Stimulated activated CD4-positive, alpha-beta T cell treated with anti-CD3 and anti-CD28 coated beads, Interleukin-15, amount 100 ng/mL, for 1 hour (primary cell): ENCODE measurements around the gene BATF3.
A peak's percentile ranks its signal among the peaks of the same experiment; 100 is the strongest.

ENCODE experiments used
- DNase-seq, 2 donors: peaks; one replicate each; pipeline ENCODE4 v3.0.0-alpha.2; 2020; ENCODE audit warnings: low read depth in 1 of 2, low spot score in 1 of 2

BATF3 gene

GRCh38 chr1:212685429-212685828 lies 14.2 kb downstream of the BATF3 start:
- no peak for DNase-seq

- no peak for DNase-seq
These were observed 15.0 kb downstream of the BATF3 start for GRCh38 chr1:212684521-212685090.

- DNase-seq, result no peak
These were observed 15.6 kb downstream of the BATF3 start for GRCh38 chr1:212684076-212684475.

- no peak for DNase-seq
These were observed 16.3 kb downstream of the BATF3 start for GRCh38 chr1:212683357-212683722.

GRCh38 chr1:212680680-212681389 lies 18.8 kb downstream of the BATF3 start:
- DNase-seq, result no peak

- DNase-seq, result no peak
These were observed 20.9 kb downstream of the BATF3 start for GRCh38 chr1:212678456-212679410.

GRCh38 chr1:212677573-212677972 lies 22.1 kb downstream of the BATF3 start:
- no peak for DNase-seq

- DNase-seq, result no peak
These were observed 22.5 kb downstream of the BATF3 start for GRCh38 chr1:212677136-212677535.

GRCh38 chr1:212675675-212676074 lies 24.0 kb downstream of the BATF3 start:
- DNase-seq, result no peak

- no peak for DNase-seq
These were observed 24.8 kb downstream of the BATF3 start for GRCh38 chr1:212674872-212675271.

GRCh38 chr1:212671342-212672031 lies 28.2 kb downstream of the BATF3 start:
- DNase-seq, result no peak

- no peak for DNase-seq
These were observed 28.8 kb downstream of the BATF3 start for GRCh38 chr1:212670882-212671281.

- DNase-seq, result no peak
These were observed 29.3 kb downstream of the BATF3 start for GRCh38 chr1:212670301-212670700.

GRCh38 chr1:212669600-212669999 lies 30.0 kb downstream of the BATF3 start:
- DNase-seq, result no peak

GRCh38 chr1:212669102-212669501 lies 30.5 kb downstream of the BATF3 start:
- no peak for DNase-seq

- DNase-seq, result no peak
These were observed 31.2 kb downstream of the BATF3 start for GRCh38 chr1:212668477-212668876.

- no peak for DNase-seq
These were observed 32.2 kb downstream of the BATF3 start for GRCh38 chr1:212667223-212668139.

GRCh38 chr1:212666116-212666775 lies 33.4 kb downstream of the BATF3 start:
- DNase-seq, result no peak

GRCh38 chr1:212665241-212666115 lies 34.2 kb downstream of the BATF3 start:
- peak; percentile 64 to 77 for DNase-seq
